Activated CD4-positive, alpha-beta T cell treated with anti-CD3 and anti-CD28 coated beads, Interleukin-2, amount 50 U/mL, for 16 hours (primary cell): ENCODE results near the gene TEAD1.

Source experiments
- DNase-seq: peaks from one replicate; pipeline ENCODE4 v3.0.0-alpha.2; 2020

The TEAD1 gene

GRCh38 chr11:12715941-12716340 lies 41.7 kb downstream of the TEAD1 start:
- DNase-seq = no peak

GRCh38 chr11:12716816-12717215 lies 42.6 kb downstream of the TEAD1 start:
- no peak for DNase-seq

GRCh38 chr11:12717851-12718291 lies 43.6 kb downstream of the TEAD1 start:
- DNase-seq = peak; percentile 90

- DNase-seq = no peak
Observed at GRCh38 chr11:12719221-12719620, 45.0 kb downstream of the TEAD1 start.

- no peak for DNase-seq
Observed at GRCh38 chr11:12721816-12722604, 47.8 kb downstream of the TEAD1 start.

GRCh38 chr11:12723421-12724300 lies 49.4 kb downstream of the TEAD1 start:
- no peak for DNase-seq

GRCh38 chr11:12724301-12725054 lies 50.3 kb downstream of the TEAD1 start:
- peak; percentile 22 for DNase-seq

GRCh38 chr11:12725055-12725862 lies 51.0 kb downstream of the TEAD1 start:
- no peak for DNase-seq

GRCh38 chr11:12725863-12726682 lies 51.9 kb downstream of the TEAD1 start:
- DNase-seq = no peak

- DNase-seq = no peak
Observed at GRCh38 chr11:12727563-12728211, 53.5 kb downstream of the TEAD1 start.

- no peak for DNase-seq
Observed at GRCh38 chr11:12728417-12728816, 54.2 kb downstream of the TEAD1 start.

- DNase-seq = no peak
Observed at GRCh38 chr11:12729941-12730340, 55.7 kb downstream of the TEAD1 start.

- DNase-seq = no peak
Observed at GRCh38 chr11:12731841-12732336, 57.7 kb downstream of the TEAD1 start.

GRCh38 chr11:12733091-12733490 lies 58.9 kb downstream of the TEAD1 start:
- DNase-seq = no peak

- no peak for DNase-seq
Observed at GRCh38 chr11:12734625-12735024, 60.4 kb downstream of the TEAD1 start.

- no peak for DNase-seq
Observed at GRCh38 chr11:12735262-12735661, 61.0 kb downstream of the TEAD1 start.

- DNase-seq = no peak
Observed at GRCh38 chr11:12737024-12737423, 62.8 kb downstream of the TEAD1 start.

- DNase-seq = no peak
Observed at GRCh38 chr11:12741671-12742216, 67.5 kb downstream of the TEAD1 start.

GRCh38 chr11:12743834-12744449 lies 69.7 kb downstream of the TEAD1 start:
- DNase-seq = no peak
